AG08396 (cell line): ENCODE results near the gene CELF2.
A peak's percentile ranks its signal among the peaks of the same experiment; 100 is the strongest.

Source experiments
- DNase-seq: peaks from one replicate; pipeline ENCODE4 v3.0.0; 2012; ENCODE audit warnings: low spot score, mixed read lengths

Gene CELF2

DNA sequence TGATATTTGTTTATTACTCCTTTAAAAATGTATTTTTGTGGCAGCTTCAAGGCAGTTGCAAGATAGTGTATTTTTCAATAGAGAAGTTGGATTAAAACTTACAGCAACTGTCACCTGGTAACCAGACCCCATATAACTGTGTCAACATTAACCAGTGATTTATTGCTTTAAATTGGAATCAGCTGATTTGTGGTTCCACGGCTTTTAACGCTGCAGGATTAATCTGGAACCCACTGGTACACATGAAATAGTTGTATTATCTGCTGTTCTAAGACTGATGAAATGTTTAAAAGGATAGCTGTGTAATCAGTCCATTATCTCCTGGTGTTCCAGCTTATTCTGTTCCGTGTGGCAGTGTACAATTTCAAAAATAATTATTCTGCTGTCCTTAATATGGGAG is 180.2 kb downstream of the CELF2 start:
- DNase-seq = no peak

DNA sequence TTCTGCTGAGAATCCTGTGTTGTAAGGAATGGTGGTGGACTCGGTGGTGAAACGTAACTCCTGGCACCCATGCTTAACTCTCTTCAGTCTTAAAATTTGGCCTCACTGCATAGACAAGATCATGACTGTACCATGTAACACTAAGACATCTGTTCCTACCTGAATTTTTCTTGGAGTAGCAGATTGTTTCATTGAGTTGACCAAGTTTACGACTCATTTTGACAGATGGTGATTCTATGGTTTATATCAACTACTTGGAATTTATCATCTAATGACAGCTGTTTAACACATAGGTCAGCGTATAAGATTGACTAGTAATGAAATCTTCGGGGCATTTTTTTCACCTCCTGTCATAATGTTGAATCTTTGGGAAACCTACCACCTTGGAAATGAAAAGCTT is 184.2 kb downstream of the CELF2 start:
- no peak for DNase-seq

DNA sequence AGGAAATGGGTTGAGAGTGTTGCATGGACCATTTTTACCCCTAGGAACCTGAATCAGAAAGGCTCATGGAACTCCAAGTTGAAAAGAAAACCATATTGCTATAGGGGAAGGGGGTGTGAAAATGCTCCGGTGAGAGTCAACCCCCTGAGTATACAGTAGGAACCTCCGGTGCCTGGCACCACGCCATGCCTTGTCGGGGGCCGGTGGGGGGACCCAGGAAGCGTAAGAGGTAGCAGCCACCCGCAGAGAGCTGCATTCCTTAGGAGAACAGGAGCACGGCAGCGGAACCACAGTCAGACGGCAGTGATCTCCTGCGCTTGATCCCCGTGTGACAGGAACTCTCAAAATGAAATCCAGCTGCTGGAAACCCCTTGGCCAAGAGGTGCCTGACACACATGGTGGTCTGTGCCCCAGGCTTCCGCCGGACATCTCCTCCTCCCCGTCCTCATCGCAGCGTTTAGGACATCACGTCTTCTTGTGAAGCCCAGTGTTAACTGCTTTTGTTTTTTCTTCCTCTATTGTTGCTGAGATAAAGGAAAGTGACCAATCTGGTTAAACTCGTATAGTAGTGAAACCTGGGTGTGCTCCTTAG is 186.8 kb downstream of the CELF2 start:
- no peak for DNase-seq

DNA sequence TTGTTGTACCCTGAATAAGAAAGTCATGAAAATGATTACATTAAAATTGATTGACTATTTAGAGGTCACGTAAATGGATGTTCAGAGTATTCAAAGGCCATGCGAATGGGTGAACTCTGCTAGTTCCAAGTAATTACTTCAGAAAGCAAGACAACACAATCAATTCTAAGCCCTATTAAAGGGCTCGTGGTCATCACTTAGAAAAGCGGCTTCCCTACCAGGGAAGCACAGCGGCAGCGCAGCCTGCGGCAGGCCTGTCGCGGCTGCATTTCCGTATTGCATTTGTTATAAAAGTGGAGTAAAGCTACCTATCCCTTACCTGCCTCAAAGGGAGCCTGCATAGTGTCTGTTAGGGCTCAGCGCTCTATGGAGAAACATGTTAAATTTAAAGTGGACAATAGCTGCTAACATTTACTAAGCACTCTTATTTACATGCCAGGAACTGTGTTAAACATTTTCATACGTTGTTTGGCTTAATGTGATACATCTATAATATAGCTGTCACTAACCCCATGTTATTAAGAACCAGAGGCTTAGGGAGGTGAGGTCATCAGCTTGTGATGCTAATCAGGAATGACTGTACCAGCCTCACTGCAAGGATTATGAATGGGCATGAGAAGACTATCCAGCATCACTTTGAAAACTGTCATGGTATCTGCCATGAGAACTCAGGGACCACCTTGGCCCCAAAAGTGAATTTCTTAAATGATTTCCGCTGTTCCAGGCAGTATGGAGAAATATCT is 187.5 kb downstream of the CELF2 start:
- peak; percentile 13 for DNase-seq

DNA sequence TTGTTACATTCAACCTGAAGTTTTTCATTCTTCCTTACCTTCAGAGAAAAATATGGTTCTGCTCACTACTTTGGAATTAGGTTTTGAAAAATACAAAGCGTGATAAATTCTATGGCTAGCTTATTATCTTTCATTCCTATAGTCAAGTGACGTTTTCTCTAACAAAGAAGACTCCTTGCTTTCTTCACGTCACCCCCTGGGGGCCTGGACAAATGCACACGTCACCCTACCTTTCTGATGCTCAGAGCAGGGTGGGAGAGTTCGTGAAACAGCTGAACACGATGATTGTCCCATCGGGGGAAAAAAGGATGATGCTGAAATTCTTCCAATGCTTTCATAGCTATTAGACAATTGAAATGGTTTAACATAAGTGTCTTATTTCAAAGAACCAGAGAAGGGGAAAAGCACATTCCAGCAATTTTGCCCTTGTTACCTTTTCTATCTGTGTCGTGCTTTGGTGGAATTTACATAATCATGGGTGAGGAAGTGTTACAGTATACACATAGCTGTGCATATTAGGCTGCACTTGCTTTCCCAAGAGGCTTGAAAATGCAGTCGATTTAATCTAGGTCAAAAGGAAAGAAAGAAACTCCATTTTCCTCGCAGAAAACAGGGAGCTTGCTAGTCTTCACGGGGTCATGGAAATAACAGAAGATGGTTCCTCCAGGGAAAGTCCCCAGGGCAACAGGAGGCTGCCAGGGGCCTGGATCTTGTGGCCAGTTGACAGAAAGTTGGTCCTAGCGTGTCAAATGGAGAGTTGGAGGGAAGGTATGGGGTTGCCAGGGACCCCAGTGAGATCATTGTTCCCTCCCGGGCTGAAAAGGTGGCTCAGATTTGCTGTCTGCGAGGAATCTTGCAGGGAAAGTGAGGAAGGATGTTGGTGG is 189.2 kb downstream of the CELF2 start:
- no peak for DNase-seq

DNA sequence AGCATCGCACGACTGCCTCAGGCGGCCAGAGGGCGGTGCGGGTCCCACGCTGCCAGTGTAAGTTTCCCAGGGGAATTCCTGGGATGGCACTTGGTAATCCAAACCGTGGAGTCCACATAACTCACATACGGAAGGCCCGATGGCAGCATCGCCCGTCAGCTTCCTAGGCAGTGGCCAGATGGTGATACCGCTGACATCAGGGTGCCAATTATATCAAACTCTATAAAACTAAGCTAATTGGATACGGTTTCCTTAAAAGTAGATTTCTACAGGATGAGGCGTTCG is 189.8 kb downstream of the CELF2 start:
- DNase-seq = no peak

DNA sequence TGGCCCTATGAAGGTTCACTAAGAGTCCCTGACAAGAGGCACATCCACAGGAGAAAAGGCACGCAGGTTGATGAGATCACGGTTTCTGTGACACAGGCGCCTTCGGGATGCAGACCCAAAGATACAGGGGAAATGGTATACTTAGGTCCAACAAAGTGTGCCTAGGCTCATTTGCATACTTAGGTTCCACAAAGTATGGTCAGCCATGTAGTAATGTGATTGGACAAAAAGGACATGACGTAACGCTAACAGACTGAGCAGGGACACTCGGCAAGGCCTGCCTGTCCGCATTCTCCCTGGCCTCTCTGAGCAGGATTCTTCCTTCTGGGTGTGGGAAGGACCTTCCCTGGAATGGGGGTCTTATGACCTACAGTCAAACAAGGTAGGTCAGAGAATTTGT is 190.6 kb downstream of the CELF2 start:
- no peak for DNase-seq

DNA sequence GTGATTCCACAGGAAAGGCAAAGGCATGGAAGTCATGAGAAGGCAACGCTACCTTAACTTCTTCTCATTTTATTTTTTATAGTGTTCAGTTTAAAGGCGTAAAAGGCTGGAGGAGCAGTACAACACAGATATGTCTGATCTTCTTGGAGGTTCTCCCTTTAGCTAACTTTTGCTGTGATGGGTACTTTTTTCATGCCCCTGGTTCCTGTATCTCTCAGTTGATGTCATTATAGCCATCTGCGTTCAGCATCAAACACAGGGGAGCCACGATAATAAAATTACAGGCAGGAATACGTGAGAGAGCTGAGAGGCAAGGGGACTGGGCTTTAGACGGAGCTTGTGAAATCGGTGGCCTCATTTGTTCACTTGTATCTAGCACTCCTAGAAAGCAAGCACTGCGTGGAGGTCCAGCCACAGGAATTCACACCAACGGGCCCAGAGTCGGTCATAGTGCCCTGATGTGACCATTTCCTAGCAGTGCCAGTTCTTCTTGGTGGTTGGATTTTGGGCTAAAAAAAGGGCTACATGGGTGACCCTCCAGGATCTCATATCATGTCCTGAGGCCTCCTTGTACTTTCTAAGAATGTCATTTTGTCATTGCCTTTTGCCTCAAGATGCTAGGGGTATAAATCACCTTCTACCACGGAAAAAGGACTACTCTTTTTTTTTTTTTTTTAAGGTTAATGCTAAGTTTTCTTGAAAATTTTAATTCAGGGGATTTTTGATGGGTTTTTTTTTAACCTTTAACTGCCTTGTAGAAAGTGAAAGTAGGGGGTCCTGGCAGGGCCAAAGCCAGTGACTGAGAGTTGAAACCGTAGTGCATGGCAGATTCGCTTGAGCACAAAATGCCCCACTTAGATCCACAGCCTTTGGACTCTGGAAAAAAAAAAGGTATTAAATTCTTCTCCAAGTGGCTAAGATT is 191.5 kb downstream of the CELF2 start:
- DNase-seq = no peak

DNA sequence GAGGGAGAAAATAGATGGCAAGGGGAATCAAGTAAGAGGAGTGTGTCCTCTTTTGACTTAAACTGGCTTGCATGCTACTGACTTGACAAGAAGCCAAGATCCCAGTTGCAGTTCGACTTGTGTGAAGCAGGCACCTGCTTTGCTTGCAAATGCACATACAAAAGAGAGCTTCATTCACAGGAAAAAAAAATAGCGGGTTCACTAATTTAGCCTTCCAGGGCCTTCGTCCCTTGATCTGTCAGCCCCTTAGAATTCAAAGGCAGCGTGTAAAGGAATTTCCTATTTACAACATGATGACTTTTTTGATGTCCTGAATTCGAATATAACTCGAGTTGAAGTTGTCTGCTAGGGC is 192.1 kb downstream of the CELF2 start:
- no peak for DNase-seq

DNA sequence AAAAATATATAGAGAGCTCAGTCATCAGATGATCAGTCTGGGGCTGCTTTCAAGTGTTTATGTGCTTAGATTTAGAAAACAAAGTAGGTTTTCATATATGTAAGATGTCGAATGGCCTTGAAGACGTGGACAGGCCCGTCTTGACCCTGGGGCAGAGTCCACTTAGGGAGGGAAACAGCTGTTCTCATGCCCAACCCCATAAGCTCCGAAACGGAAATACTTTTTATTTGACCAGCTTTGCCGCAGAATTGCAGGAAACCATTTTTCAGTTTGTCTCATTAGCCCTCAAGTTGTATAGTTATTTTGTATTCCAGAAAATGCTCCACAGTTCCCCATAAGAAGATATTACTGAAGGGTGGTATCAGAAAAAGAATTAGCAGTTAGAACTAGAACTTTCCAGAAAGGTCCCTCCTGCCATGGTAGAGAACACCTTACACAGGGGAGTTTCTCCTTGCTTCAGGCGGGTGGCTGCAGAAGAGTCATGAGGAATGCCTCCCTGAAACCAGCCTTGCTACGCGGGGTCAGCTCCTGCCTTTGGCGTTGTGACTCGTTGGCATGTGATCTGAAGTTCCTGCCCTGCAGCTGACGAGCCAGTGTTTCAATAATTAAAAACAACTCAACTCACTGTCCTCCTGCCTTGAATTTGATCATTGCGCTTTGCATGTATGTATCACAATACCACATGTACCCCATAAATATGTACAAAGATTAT is 192.7 kb downstream of the CELF2 start:
- no peak for DNase-seq

DNA sequence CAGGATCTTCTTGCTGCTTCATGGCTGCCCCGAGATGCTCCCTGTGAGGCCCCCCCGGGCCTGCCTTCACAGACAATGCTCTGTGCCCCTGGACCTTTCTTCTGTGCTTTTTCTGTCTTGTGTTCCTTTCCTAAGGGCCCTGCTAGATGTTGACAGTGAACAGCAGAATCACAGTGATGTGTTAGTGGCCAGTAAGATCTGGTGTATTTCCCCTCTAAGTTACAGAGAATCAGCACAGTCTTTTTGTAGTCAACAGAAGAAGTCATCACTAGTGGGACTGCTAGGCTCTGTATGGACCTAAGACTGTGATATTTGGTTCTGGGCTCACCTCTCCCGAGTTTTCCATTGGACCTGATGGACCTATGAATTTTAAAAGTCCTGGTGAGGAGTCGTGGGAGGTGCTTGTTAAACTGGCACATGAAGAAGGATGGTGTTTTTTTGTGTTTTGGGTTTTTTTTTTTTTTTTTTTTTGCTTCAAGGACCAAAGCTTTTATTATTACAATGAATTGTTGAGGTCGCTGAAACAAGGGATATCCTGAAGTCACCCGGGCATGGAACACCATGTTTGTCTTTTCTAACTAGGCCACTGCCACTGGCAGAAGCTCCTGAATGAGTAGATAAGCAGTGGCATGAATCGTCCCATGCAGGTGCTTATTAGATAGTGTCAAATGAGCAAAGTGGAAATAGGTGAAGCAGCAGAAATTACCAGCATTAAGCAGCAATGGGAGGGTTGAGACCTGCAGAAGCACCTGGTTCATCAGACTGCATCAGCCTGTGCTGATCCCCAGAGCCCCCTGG is 194.8 kb downstream of the CELF2 start:
- no peak for DNase-seq

DNA sequence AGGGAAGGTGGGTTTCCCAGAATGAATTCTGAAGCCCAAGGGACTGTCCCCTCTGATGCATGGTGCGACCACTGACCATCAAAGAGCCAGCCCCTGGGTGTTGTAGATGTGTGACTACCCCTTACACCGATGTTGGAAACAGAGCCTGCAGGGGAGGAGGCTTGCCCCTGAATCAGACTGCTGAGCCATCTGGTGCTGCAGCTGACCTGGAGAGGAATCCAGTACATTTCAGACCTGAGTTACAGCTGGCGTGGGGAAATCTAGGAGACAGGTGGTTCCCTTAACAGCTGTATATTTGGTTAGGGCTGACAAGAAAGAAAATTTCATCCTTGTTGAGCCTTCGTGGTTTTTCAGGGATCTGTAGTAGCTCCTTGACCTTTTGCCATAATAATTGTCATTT is 195.5 kb downstream of the CELF2 start:
- no peak for DNase-seq

DNA sequence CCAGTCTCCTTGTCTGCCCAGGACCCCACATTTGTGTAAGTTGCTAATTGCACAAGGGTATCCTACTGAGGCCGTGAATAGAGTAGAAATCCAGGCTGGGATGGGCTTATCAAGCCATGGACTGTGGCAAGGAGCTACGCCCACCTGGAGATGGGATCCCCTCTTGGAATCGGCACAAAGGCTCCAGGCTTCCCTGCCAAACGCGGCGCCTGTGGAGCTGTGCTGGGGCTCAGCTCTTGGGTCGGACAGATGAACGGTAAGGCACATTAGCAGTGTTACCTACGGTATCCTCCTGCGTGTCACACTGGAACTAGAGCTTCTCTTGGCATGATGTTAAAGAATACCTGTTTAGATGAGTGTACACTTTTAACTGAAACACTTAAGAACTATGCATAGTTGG is 196.7 kb downstream of the CELF2 start:
- no peak for DNase-seq

DNA sequence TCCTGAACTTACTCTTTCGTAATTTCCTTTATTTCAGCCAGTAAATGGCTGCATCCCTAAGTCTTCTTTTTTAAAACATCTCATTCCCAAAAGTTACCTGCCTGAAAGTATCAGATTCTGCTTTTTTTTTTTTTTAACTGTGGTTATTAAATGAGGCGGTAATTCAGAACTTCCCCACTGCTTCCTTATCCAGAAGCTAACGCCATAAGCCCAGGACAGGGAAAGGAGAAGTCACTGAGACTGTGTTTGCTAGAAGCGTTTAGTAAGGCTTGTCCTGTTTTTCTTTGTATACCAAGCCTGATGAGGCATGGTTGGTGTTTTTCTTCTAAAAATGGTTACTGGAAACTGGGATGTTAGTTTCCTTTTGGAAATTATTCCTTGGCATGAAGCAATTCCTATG is 197.8 kb downstream of the CELF2 start:
- no peak for DNase-seq

DNA sequence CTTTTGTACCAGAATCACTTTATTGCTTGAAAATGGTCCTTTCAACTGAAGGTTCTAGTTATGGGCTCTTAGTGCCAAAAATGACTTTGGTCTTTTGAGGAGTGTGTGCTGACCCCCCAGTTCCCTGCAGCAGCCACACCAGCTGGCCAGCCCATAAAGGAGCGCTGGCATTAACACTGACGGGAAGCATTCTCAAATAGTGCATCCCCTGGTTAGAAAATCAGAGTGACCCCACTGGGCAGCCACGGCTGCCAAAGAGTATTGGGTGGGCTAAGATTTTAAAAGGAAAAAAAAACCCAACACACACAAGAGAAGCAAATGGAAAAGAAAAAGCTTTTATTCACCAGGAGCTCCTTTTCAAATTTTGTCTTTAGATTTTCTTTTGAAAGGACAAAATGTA is 199.8 kb downstream of the CELF2 start:
- no peak for DNase-seq

DNA sequence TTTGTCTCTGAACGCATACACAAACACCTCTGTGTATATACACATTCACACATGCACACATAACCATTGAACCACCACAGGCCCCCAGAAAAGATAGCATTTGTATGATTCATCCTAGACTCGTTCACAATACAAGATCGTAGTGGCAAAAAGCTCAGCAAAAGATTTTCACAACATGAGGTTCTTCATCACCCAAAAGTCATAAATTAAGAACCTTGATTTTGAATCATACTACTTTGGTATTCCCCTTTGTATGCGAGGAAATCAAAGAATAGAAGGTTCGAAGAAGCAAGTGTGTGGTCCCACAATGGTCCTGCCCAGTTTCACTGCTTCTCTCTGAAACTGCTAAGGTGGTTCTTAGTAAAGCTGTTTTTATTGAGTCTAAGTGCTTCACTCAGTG is 200.7 kb downstream of the CELF2 start:
- DNase-seq = no peak

DNA sequence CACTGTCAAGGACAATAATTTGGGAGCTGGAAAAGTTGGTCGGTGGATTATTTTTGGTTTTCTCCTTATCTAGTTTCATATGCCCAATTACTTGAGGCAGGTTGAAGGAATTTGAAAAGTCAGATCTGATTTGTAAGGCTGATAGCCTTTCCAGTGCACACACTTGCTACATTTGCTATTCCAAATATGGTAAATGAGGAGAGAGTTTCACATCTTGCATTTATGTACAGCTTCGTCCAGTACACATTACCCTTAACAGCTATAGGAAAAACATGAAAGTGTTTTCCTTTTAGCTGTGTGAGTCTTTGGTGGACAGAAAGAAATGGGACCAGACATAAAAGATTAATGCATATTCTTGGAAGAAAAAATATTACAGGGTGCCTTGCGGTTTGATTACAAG is 201.8 kb downstream of the CELF2 start:
- DNase-seq = no peak

DNA sequence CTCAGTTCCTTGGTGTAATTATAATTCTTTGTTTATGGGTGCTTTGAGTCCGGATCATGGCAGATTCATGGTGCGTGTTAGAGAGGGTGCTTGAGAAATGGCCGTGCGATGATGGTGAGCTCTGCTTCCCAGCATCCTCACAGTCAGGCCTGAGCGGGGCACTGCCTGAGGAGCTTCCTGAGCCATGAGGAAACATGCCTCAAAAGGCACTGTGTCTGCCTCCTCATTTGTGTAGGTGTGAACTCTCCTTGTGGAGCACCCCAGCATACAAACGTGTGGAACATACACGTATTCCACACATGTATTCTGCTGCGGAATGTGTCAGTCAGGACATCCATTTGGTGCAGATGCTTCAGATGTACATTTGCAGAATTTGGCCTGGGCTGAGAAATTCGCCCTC is 205.4 kb downstream of the CELF2 start:
- DNase-seq = no peak

DNA sequence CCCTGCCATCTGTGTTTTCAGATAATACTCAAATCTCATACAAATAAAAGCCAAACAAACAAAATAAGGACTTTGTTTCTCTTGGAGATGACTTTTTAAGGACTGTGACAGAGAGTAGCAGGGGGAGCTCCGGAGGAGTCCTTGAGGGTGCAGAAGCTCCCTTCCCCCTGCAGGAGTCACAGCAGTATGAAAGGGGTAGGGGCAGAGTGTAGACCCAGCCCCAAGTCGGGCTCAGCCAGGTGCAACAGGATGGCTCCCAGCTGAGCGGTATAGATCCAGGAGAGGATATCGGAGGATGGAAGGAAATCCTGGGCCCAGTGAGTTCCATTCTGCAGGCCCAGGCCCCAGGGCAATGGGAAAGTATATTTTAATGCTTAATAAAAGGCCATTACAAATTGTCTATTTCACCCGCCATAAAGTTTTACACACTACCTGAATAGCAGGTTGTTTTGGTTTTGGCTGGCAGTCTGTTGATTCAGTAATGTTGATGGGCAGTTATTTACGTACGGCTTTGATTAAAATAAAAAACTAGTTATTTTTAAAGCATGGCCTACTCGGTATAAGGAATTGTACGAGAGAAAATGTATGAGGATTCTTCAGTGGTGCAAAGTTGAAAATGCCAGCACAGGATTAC is 206.0 kb downstream of the CELF2 start:
- DNase-seq = no peak

DNA sequence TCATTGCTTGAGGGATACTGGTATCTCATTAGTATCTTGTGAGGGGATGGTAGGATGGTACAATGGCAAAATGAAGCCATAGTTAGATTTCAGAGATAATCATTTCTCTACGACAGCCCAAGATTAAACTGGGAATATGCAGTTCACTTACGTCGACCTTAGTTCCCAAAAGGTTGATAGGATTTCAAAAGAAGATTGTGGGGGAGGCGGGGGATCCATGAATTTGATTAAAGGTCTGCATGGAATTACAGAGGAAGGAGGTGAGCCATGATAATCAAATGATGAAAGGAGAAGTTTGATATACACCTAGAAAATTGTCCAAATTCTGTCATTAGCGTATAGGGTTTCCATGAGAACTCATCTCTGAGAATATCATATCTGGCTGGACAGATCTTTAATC is 206.6 kb downstream of the CELF2 start:
- DNase-seq = no peak
